ENCODE results near the gene CNOT4.

- TF ChIP-seq CTCF (IDR thresholded peaks at IDR 0.05; ENCODE audit: low read depth, low read length) (no peak), POLR2A (IDR thresholded peaks at IDR 0.05; ENCODE audit: extremely low read depth, insufficient read length) (no peak)
Observed at GRCh38 chr7:135489791-135490190, 20.1 kb downstream of the CNOT4 start.
